PC-3 (cell line): ENCODE results near the gene SEC14L3.

Experiments used
- CTCF ChIP-seq: fragments of 300-600 bp; sonication (generic); conservative IDR thresholded peaks from 2 replicates; pipeline ENCODE4 v1.5.1; 2017; ENCODE audit warnings: antibody characterized with exemption, low read depth, mild to moderate bottlenecking, low read length
- EZH2 ChIP-seq: fragments of 300-600 bp; sonication (generic); IDR thresholded peaks from one replicate; pipeline ENCODE4 v1.6.1; 2017; ENCODE audit warnings: antibody characterized with exemption, mild to moderate bottlenecking, low read length; ENCODE audit not compliant: unreplicated experiment
- EZH2phosphoT487 ChIP-seq: fragments of 300-600 bp; sonication (generic); IDR thresholded peaks from 2 replicates; pipeline ENCODE4 v1.6.1; 2018; ENCODE audit warnings: mild to moderate bottlenecking, antibody characterized with exemption, low read length, borderline replicate concordance

DNA sequence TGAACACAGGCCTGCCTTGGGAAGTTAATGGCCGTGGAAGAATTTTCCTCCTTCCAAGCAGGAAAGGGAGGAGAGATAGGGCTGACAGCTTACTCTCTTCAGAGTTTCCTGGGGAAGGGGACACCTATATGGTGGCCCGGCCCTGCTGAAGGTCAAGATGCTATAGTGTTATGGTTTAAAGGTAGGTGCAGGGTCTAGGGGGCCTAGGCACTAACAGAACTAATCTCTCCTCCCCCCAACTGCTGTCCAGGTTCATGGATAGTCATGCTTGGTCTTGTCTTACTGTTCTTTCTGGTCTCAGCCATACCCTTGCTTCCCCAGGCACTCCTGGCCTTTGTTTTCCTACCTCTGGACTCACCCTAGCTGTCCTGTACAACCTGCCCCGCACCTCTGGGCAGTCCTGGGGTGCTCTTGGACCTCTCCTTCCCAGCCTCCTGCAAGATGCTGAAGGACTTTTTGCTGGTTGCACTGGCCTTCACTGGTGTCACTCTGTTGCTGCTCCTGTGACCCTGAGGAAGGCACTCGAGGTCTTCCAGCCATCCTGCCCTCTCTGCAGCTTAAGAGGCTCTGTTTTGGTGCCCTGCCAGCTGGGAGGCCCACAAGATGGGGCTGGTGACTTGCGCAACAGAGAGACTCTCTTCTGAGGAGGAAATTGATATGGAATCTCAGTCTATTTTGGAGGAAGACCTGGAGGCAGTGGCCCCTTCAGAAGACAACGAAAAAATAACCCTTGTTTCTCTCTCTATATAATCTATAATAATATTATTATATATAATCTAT is 17.9 kb downstream of the SEC14L3 start:
- TF ChIP-seq EZH2 (no peak), CTCF (no peak), EZH2phosphoT487 (no peak)
